Epithelial cell of esophagus (primary cell): ENCODE data around the gene MRM1.
A peak's percentile ranks its signal among the peaks of the same experiment; 100 is the strongest.

Experiments
- DNase-seq: peaks from one replicate; pipeline ENCODE4 v3.0.0; 2010; ENCODE audit warnings: low read depth
- H3K4me3 ChIP-seq: 2 replicates; pipeline ENCODE4 v1.5.1; 2011; ENCODE audit warnings: mild to moderate bottlenecking, low read length, control low read depth
- TF ChIP-seq, protein P1 (sequence below): IDR thresholded peaks from 2 replicates; pipeline ENCODE4 v1.5.1; 2011; ENCODE audit warnings: low read depth, mild to moderate bottlenecking, low read length, control low read depth, inconsistent platforms; ENCODE audit not compliant: insufficient read depth; ENCODE audit errors: missing control alignments

MRM1 gene

GRCh38 chr17:36594626-36595401 is 6.6 kb upstream of the MRM1 start:
- TF ChIP-seq, protein P1, sequence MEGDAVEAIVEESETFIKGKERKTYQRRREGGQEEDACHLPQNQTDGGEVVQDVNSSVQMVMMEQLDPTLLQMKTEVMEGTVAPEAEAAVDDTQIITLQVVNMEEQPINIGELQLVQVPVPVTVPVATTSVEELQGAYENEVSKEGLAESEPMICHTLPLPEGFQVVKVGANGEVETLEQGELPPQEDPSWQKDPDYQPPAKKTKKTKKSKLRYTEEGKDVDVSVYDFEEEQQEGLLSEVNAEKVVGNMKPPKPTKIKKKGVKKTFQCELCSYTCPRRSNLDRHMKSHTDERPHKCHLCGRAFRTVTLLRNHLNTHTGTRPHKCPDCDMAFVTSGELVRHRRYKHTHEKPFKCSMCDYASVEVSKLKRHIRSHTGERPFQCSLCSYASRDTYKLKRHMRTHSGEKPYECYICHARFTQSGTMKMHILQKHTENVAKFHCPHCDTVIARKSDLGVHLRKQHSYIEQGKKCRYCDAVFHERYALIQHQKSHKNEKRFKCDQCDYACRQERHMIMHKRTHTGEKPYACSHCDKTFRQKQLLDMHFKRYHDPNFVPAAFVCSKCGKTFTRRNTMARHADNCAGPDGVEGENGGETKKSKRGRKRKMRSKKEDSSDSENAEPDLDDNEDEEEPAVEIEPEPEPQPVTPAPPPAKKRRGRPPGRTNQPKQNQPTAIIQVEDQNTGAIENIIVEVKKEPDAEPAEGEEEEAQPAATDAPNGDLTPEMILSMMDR, result no peak
- no peak overlapping the region for H3K4me3 ChIP-seq
- DNase-seq, result no peak

- no peak for DNase-seq
- no peak overlapping the region for H3K4me3 ChIP-seq
- TF ChIP-seq, protein P1, result no peak
Observed at GRCh38 chr17:36597226-36597625, 4.2 kb upstream of the MRM1 start.

- no peak overlapping the region for H3K4me3 ChIP-seq
Observed at GRCh38 chr17:36597866-36598777, 3.3 kb upstream of the MRM1 start.

DNA sequence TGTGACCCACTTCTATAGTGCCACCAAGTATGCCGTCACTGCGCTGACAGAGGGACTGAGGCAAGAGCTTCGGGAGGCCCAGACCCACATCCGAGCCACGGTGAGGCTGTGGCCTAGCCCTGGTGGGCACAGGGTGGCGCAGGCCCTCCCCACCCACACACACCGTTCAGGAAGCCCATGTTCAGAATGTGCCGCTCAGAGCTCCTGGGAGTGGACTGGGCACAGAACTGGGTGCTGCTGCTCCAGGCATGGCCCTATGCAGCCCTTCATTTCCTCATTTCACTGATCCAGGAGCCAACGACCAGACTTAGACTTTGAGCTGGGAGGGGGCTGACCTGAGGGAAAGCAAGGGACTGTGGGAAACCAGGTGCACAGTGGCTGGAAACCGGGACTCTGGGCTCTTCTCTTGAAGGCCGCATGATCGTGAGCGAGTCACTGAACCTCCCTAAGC is 2.4 kb upstream of the MRM1 start:
- TF ChIP-seq, protein P1, result no peak
- no peak for DNase-seq

More at GRCh38 chr17:36597866-36598777, 3.3 kb upstream of the MRM1 start:
- TF ChIP-seq, protein P1, result no peak
- no peak for DNase-seq

GRCh38 chr17:36599546-36600250 is 1.7 kb upstream of the MRM1 start:
- TF ChIP-seq, protein P1, result no peak
- no peak overlapping the region for H3K4me3 ChIP-seq
- no peak for DNase-seq

More for the DNA sequence above, 2.4 kb upstream of the MRM1 start:
- H3K4me3 ChIP-seq, result no peak overlapping the region

DNA sequence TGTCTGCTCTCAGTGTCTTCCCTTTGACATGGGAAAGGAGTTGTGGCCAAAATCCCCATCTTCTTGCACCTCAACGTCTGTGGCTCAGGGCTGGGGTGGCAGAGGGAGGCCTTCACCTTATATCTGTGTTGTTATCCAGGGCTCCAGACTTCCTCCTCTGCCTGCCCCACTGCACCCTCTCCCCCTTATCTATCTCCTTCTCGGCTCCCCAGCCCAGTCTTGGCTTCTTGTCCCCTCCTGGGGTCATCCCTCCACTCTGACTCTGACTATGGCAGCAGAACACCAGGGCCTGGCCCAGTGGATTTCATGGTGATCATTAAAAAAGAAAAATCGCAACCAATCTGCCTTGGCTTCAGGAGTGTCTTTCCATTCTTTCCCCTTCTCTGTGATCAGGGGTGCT is 918 bp upstream of the MRM1 start:
- DNase-seq, result no peak
- TF ChIP-seq, protein P1, result no peak
- H3K4me3 ChIP-seq, result peak overlapping the region; percentile 80
